Measurements from ENCODE around the gene COL18A1. TPM values are rescaled to one million over a fixed set of nuclear protein-coding genes. Genes with fewer than 3 reads are reported as not detected.
A peak's percentile ranks its signal among the peaks of the same experiment; 100 is the strongest.

The COL18A1 gene
- total RNA-seq, 1 donor from 2014 or later = 302 TPM

DNA sequence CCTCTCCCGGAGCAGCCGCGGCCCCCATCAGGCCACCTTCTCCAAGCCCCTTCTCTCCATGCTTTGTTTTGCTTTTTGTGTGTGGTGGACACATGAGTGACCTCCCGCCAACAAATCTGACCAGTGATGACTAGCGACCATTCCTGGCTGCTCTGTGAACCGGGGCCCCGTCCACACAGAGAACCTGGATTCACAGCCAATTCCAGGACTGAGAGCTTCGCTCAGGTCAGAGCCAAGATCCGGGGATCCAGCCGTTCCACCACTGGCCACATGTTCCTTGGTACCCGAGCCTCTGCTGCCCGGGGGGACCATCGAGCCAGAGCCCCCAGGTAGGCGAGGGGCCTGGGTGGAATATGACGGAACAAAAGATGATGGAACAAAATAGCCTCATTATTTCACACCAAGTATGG is 46.7 kb upstream of the COL18A1 start:
- H3K4me3 Mint-ChIP-seq = no peak overlapping the region
- no peaks in the 10 kb centered on the region for H3K36me3 Mint-ChIP-seq
- no peak for DNase-seq (ENCODE audit: low spot score in 2 of 2, unreplicated experiment in 2 of 2)
- TF ChIP-seq, protein P1, sequence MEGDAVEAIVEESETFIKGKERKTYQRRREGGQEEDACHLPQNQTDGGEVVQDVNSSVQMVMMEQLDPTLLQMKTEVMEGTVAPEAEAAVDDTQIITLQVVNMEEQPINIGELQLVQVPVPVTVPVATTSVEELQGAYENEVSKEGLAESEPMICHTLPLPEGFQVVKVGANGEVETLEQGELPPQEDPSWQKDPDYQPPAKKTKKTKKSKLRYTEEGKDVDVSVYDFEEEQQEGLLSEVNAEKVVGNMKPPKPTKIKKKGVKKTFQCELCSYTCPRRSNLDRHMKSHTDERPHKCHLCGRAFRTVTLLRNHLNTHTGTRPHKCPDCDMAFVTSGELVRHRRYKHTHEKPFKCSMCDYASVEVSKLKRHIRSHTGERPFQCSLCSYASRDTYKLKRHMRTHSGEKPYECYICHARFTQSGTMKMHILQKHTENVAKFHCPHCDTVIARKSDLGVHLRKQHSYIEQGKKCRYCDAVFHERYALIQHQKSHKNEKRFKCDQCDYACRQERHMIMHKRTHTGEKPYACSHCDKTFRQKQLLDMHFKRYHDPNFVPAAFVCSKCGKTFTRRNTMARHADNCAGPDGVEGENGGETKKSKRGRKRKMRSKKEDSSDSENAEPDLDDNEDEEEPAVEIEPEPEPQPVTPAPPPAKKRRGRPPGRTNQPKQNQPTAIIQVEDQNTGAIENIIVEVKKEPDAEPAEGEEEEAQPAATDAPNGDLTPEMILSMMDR (IDR thresholded peaks at IDR 0.05; ENCODE audit: unreplicated experiment) = peak; percentile 6
- no peaks in the 10 kb centered on the region for H3K9me3 Mint-ChIP-seq
- peaks cover 6% of the 10 kb centered on the region for H3K27me3 Mint-ChIP-seq (ENCODE audit: low read depth)
- peak overlapping the region; percentile 61 for H3K27ac Mint-ChIP-seq
- H3K4me1 Mint-ChIP-seq = peaks cover 63% of the 10 kb centered on the region

GRCh38 chr21:45358711-45359310 is 46.2 kb upstream of the COL18A1 start:
- H3K4me1 Mint-ChIP-seq = peaks cover 61% of the 10 kb centered on the region
- H3K9me3 Mint-ChIP-seq = no peaks in the 10 kb centered on the region
- no peak overlapping the region for H3K27ac Mint-ChIP-seq

DNA sequence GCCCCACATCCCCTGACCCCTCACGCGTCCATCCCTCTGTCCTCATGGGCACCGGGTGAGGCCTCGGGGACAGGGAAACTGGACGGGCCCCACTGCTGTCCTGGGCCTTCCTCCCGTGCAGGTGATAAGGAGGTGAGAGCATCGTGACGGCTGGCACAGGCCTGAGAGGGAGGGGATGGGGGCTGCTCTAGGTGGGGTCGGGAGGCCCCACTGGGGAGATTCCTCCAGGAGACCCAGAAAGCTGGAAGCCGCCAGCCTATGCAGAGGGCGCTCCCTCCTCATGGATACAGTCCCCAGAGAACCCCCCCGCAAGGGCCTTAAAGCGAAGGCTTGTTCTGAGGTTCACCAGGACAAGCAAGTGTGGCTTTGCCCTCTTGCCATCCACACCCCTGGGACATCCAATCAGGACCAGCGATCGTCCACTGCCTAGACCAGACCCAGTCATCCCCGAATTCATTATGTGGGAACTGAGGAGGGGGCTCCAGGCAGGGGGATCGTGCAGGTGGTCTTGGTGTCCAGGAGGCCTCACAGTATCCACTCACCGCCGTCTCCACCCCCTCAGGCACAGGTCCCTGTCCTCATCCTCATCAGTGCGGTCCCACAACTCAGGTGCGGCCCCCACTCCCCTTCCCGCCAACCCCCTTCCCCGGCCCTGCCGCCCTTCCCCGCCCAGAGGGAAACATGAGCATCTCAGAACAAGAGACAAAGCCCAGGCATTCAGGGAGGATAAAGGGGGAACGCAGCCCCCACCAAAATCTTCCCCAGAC is 45.3 kb upstream of the COL18A1 start:
- Mint-ChIP-seq H3K4me1 (peaks cover 69% of the 10 kb centered on the region), H3K36me3 (no peaks in the 10 kb centered on the region), H3K27me3 (ENCODE audit: low read depth) (peaks cover 6% of the 10 kb centered on the region), H3K4me3 (no peak overlapping the region), H3K27ac (no peak overlapping the region), H3K9me3 (no peaks in the 10 kb centered on the region)
- DNase-seq (ENCODE audit: low spot score in 2 of 2, unreplicated experiment in 2 of 2) = no peak
- TF ChIP-seq, protein P1 (IDR thresholded peaks at IDR 0.05; ENCODE audit: unreplicated experiment) = no peak

More at GRCh38 chr21:45358711-45359310, 46.2 kb upstream of the COL18A1 start:
- H3K4me3 Mint-ChIP-seq = no peak overlapping the region
- TF ChIP-seq, protein P1 (IDR thresholded peaks at IDR 0.05; ENCODE audit: unreplicated experiment) = no peak
- DNase-seq (ENCODE audit: low spot score in 2 of 2, unreplicated experiment in 2 of 2) = no peak
- H3K27me3 Mint-ChIP-seq (ENCODE audit: low read depth) = peaks cover 6% of the 10 kb centered on the region
- no peaks in the 10 kb centered on the region for H3K36me3 Mint-ChIP-seq

DNA sequence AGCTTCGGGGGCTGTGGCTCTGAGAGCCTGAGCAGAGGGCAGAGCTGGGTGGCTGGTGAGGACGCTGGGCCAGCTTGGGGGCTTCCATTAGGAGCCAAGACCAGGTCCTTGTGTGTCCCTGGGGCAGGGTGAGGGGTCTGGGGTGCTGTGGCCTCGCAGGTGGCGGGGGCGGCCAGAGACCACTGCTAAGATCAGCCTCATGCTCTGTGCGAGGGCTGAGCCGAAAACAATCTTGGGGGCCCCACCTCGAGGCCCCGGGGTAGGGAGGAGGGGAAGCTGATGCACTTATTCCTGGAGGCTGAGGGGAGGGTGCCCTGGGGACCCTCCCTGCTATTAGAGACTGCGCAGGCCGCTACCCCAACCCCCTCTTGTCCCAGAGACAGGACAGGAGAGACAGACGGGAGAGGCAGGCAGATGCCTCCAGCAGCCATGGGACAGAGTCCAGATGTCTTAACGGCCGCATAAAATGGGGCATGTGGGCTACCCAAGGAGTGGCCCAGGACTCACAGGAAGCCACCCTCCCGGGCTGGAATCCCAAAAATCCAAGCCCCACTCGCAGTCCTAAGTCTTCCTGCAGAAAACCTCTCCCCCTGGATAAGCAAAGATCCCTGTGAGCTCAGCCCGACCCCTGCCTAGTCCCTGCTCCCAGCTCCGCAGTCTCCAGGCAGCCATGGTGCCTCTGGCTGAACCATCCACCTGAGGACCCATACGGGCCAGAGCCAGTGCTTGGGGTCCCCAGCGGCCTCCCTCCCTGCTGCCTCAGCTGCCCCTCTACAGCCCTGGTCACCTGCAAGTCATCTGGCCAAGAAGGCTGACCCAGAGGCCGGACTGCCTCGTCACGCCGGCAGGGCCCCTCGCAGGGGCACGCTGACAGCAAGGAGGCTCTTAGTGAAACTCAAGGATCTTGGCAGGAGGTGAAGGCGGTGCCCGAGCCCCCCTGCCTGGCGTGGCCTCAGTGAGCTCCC is 43.6 kb upstream of the COL18A1 start:
- Mint-ChIP-seq H3K4me1 (peaks cover 64% of the 10 kb centered on the region), H3K27me3 (ENCODE audit: low read depth) (peaks cover 4% of the 10 kb centered on the region), H3K9me3 (no peaks in the 10 kb centered on the region), H3K4me3 (no peak overlapping the region), H3K27ac (no peak overlapping the region), H3K36me3 (no peaks in the 10 kb centered on the region)
- TF ChIP-seq, protein P1 (IDR thresholded peaks at IDR 0.05; ENCODE audit: unreplicated experiment) = no peak
- no peak for DNase-seq (ENCODE audit: low spot score in 2 of 2, unreplicated experiment in 2 of 2)

GRCh38 chr21:45362077-45362747 is 42.8 kb upstream of the COL18A1 start:
- Mint-ChIP-seq H3K9me3 (no peaks in the 10 kb centered on the region), H3K27me3 (ENCODE audit: low read depth) (no peaks in the 10 kb centered on the region), H3K4me1 (peaks cover 64% of the 10 kb centered on the region), H3K4me3 (no peak overlapping the region), H3K27ac (no peak overlapping the region), H3K36me3 (no peaks in the 10 kb centered on the region)
- TF ChIP-seq, protein P1 (IDR thresholded peaks at IDR 0.05; ENCODE audit: unreplicated experiment) = no peak
- no peak for DNase-seq (ENCODE audit: low spot score in 2 of 2, unreplicated experiment in 2 of 2)

Data from mesothelial cell of epicardium (in vitro differentiated cells).